Measurements from ENCODE around the gene LY6G6D.

LY6G6D gene

DNA sequence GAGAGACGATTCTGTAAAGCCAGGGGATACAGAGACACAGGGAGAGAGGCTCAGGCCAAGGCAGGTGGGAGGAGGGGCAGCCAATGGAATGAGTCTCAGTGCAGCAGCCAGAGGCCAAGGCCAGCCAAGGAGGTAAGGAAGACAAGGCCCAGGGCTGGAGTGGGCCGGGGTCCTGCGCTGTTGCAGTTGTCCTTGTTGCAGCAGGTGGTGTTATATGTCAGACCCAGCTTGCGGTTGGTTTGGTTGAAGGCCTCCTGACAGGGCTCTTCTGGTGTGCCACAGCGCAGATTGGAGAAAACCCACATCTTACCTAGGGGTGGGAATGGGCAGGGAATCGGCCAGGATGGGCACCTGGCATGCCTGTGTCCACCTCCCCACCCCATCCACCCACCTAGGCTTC, 3.9 kb downstream of the LY6G6D start:
- DNase-seq (ENCODE audit: low read depth in 2 of 2): no peak

DNA sequence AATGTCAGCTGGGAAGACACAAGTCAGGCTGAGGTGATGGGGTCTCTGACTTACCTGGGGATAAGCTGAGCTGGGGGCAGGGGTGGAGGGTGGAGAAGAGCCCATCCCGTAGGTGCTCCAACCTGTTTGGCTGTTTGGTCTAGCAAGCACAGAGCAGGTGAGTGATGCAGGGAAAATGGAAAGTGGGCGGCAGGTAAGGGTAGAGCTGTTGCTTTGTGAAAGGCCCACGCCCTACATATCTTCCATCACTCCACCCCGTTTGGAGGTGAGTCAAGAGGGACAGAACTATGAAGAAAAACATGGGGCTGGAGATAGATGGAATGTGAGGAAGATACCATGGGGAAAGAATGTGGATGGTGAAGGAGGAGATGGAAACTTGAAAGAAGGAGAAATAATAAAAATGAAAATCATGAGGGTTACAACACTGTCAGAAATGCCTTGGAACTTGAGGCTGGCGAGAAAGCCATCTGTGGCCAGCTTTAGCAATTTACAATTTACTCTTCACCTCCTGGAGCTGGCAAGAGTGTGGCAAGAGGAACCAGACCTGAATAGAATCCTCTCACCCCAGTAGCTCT, 5.1 kb downstream of the LY6G6D start:
- DNase-seq (ENCODE audit: low read depth in 2 of 2): no peak

DNA sequence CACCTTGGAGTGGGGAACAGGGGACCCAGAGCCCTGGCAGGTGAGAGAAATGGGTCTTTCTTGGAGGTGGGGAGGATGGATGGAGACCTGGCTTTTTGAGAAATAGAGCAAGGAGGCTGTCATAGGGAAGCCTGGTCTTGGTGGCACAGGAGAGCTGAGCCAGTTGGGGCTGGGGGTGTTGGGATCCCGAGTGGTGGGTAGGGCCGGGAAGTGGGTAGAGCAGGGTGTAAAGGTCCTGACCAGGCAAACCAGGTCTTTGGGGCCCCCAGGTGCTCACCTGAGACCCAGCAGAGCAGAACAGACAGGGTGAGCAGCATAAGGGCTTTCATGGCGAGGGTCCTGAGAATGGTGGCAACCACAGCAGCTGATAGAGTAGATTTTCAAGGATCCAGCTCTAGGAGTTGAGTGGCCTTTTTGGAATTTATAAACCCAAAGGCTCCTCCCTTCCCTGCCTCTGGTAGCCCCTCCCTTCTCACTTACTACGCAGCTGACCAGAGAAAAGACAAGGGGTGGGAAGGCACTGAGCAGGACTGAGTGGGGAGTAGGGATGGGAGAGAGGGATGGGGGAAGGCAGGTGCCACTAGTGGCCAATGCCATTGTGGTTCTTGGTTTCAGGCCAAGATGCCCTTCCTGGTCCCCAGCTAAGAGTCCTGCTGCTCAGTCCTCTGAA, 6.3 kb downstream of the LY6G6D start, which contains the start of gene LY6G6C:
TSS of gene LY6G6C (minus strand) at position 396 of the 670 bp plus-strand sequence. CDS start at position 329, 67 bp downstream.
- no peak for DNase-seq (ENCODE audit: low read depth in 2 of 2)

DNA sequence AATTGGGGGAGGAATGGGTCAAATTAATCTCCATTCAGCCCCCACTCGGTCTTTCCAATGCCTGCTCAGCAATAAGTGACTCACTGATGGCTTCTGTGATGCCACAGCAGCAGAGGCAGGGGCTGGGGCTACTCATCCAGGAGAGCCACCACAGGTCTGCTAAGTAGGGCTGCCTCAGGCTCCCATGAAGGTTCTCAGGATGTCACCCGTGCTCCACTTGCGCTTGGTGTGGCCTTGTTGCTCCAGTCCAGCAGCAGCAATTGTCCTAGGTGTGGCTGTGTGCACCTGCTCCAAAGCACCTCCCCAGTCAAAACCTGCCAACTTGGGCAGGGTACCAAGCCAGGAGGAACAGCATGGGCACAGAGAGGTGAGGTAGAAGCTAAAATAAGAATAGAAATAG, 7.0 kb downstream of the LY6G6D start:
- no peak for DNase-seq (ENCODE audit: low read depth in 2 of 2)

DNA sequence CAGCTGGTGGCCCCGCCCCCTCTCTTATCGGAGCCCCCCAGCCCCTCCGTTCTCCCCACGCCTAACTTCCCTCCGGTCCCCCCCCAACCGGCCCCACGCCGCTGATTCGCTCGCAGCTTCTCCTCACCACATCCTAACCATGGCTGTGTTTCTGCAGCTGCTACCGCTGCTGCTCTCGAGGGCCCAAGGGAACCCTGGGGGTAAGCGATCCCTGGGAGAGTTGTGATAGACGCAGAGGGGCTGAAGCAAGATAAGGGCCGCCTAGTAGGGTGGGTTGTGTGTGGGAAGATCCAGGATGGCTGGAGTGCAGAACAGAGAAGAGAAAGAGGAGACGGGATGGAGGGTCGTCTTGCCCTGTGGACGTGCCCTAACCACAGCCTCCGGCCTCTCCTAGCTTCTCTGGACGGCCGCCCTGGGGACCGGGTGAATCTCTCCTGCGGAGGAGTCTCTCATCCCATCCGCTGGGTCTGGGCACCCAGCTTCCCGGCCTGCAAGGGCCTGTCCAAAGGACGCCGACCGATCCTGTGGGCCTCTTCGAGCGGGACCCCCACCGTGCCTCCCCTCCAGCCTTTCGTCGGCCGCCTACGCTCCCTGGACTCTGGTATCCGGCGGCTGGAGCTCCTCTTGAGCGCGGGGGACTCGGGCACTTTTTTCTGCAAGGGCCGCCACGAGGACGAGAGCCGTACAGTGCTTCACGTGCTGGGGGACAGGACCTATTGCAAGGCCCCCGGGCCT, 8.3 kb downstream of the LY6G6D start, which contains the start of gene MPIG6B:
TSS of gene MPIG6B (plus strand) at position 129 of the 735 bp plus-strand sequence. CDS start at position 140, 11 bp downstream.
- DNase-seq (ENCODE audit: low read depth in 2 of 2): no peak

DNA sequence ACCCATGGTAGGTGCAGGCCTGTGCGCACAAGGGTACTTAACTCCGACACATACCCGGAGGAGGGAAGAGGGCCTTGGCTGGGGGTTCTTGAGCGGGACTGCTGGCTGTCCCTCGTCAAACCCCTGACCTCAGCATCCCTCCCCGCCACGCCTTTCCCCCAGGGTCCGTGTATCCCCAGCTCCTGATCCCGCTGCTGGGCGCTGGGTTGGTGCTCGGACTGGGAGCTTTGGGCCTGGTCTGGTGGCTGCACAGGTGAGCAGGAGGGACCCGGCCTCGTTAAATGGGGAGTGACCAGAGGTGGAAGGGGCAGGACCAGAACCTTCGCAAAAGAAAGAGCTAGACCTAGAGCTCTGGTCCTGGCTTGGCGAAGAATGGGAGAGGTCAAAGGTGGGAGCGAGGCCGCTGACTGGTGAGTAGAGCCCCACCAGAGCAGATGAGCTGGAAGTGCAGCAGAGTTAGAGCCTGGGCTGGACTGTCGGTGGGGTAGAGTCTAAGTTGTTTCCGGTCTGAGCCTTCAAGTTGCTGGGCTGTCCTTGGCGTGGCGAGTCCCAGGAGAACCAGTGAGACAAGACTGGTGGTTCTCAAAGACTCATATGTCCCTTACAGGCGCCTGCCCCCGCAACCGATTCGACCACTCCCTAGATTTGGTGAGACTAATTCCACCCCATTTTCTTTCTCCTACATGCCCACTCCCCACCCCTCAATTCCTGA, 9.0 kb downstream of the LY6G6D start:
- DNase-seq (ENCODE audit: low read depth in 2 of 2): no peak

DNA sequence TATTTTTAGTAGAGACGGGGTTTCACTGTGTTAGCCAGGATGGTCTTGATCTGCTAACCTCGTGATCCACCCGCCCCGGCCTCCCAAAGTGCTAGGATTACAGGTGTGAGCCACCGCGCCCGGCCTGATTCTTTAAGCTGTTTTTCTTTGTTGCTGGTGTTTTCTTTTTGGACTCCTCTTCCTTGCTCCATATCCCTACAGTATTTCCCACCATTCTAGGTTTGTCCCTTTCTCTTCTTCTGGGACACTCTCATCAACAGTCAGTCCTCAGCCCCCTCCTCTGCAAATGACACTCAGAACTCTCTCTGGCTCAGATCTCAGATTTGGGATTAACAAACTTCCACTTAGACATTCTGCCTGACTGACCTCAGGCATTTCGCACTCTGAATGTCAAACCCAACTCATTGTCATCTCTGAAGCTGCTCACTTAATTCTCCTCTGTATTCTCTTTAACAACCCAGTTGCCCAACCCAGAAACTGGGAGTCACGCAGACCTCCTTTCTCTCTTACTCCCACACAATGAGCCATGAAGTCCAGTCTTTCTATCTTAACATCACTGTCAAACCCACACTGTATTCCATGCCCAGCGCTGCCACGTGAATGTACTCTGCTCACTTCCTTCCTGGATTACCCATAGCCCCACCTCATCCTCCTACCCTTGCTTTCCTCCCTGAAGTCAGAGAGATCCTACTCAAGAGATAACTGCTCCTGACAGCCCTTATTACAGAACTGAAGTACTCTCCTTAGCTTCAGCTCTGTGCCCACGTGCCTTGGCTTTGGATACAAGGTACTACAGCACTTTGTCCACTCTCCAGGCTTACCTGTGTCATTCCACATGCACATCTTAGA, 10.6 kb downstream of the LY6G6D start:
- DNase-seq (ENCODE audit: low read depth in 2 of 2): no peak

DNA sequence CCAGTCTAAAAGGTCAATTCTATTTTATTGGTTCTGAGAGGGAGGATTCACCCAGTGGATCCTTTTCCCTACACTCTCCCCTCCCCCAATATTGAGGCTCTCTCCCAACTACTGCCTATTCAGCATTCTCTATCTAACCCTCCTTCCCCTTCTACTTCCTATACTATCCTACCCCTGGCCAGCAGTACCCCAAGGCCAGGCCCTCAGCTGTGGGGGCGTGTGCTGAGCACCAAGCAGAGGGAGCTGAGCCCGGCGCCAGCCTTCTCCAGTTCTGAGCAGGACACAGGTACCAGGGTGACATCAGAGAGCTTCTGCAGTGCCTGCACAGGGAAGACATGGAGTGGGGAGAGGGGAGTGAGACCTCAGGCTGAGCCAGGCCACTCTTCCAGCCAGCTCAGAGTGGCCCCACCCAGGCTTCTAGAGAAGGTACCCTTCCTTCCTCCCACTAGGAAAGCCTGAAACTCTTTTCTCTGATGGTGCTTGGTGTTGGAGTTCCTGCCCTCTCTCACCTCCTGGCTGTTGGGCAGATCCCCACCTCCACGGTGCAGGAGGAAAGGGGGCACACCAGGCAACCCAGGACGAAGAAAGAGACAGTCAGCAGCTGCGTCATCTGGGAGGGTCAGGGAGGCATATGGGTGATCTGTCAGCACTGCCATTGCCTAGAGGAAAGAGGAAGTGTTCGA, 12.0 kb downstream of the LY6G6D start:
- no peak for DNase-seq (ENCODE audit: low read depth in 2 of 2)

DNA sequence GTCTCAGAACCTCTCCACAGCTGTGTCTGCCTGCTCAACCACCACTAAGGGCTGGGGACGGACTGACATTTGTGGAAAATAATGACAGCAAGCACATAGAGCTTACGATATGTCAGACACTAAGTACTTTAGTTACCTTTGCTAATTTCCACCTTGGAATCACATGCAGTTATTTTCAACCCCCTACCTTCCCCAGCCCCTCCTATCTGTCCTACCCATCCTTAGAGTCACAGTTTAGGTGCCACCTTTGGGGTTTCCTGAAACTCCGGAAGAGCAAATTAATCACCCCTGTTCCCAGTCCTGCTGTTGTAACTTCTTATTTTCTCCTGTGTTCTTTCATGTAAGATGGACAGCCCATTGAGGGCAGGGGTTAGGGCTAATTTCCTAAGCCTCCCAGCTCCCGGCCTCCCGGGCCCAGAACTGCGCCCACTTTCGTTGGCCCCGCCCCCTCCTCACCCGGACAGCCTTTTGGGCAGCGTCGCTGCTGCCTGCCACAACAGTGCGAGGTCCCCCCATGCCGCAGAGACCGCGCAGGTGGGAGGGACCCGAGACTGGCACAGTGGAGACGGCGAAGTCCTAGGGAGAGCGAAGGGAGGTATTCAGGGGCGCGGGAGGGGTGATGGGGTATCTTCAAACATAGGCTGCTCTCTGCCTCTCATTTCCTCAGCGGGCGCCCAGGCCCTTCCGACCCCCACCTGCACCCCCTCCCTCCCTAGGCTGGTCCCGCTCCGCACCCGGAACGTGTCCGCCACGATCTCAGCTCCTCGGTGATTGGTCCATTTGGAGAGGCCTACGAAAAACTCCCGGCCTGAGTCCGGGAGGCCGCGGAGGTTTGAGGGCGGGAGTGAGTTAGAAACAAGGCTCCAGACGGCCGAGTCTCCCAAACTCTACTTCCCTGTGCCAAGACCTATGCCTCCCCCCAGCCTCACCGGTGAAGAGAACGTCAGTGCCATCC, 12.8 kb downstream of the LY6G6D start:
- no peak for DNase-seq (ENCODE audit: low read depth in 2 of 2)

DNA sequence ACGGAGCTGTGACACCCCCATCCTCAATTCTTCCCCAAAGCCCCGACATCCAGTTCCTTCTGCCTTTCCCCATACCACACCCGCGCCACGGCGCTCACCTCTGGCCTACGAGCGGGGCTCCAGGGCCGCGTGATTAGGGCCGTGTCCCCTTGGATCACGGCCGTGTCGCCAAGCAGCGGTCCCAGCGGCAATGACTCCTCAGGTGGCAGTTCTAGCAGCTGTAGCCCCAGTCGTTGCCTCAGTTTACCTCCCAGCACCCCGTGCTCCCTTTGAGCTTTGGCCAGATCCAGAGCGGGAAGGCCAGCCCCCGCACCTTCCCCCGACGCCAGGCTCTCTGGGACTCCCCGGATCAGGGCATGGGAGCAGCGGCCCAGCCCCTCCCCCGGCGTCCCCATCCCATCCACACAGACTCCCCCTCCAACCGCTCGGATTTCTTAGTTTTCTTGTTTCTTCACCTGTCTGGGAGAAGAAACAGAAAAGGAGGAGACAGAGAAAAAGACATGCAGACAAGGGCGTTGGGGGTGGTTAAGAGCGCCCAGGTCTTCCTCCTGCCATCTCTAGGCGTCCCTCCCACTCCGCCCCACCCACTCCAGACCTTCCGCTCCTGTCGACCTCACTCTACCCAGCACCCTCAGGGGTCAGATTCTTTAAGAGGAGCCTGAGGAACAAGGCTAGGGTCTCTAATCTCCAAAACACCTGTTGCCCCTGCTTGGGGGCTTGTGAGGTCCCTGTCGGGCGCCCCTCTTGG, 13.8 kb downstream of the LY6G6D start, which contains the start of gene DDAH2:
TSS of gene DDAH2 (minus strand) at position 533 of the 748 bp plus-strand sequence. CDS start at position 395, 138 bp downstream.
- DNase-seq (ENCODE audit: low read depth in 2 of 2): no peak

DNA sequence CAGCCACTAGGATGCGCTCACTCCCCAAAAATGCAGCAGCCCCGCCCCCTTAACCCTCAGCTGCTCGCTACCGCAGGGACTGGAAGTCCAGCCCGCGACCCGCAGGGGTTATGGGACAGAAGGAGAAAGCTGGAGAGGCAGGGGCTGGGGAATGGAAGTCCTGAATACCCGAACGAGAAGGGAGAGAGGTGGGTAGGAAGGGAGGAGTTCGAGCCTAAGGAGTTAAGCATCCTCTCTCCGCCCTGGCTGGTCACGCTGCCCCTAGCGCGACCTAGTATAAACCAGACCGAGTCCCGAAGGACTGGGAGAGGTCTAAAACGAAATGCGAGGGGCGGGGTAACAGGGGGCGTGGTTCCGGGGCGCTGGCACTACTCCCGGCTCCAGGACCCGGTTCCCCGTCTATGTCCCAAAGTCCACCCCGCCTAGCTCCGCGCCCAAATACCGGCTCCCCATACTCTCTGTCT, 14.4 kb downstream of the LY6G6D start:
- DNase-seq (ENCODE audit: low read depth in 2 of 2): peak; percentile 64 to 68

DNA sequence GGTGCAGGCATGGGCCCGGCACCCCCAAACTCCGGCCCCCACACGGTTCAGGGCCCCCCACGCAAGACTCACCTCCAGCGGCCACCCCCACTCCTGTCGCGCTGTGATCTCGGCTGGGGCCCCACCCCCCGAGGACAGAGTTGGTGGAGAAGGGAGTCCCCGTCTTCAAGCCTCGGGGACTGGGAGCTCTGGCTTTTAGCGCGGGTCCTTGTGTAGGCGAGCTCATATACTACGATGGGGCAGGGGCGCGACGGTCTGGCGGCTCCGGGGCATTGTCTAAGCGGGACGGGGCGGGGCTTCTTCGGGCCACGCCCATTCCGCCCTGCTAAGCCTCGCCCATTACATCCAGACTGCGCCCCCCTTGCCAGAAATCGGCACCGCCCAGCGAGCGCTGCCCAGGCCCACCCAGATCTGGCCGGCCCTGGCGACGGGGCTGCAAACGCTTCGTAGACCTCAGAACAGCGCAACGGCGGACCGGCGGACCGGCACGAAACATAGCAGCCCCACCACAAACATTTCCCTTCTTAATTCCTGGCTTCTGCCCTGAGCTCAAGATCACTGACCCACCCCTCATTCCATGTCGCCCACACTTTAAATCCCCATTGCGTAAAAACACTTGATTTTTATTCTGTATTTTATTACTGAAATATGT, 15.0 kb downstream of the LY6G6D start:
- peak; percentile 39 to 54 for DNase-seq (ENCODE audit: low read depth in 2 of 2)

DNA sequence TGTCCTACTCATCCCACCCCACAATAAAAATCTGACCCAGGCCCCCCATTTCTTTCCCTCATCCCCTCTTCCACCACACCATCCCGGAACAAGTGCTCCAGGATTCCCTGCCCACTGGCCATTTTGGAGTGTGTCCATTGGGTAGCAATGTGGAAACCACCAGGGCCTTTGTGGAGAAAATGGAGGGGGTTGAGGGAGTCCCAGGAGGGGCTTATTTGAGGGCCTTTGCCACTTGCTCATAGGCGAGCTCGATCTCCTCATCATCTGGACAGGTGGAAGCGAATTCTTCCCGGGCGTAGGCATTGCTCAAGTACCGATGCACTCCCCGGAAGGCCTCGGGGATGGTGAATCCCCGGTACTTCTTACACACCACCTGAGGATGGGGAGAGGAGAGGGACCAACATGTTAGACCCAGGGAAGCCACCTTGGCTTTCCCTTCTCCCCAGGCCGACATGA, 15.5 kb downstream of the LY6G6D start:
- DNase-seq (ENCODE audit: low read depth in 2 of 2): no peak

DNA sequence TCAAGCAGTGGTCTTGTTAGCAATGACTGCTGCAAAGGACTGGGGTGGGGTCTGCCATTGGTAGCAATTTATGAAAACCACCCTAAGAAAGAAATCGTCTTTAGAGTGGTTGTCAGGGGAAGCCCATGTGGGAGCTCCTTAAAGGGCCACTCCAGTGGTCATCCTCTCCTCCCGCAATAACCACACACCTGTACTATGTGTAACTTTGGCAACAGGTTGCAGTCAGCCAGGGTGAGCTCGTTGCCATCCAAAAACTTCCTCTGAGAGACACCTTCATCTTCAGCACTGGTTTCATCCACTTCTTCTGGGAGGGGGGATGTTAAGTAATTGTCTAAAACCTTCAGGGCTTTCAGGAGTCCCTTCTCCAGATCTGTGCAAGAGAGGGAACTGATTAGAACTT, 16.9 kb downstream of the LY6G6D start:
- no peak for DNase-seq (ENCODE audit: low read depth in 2 of 2)

DNA sequence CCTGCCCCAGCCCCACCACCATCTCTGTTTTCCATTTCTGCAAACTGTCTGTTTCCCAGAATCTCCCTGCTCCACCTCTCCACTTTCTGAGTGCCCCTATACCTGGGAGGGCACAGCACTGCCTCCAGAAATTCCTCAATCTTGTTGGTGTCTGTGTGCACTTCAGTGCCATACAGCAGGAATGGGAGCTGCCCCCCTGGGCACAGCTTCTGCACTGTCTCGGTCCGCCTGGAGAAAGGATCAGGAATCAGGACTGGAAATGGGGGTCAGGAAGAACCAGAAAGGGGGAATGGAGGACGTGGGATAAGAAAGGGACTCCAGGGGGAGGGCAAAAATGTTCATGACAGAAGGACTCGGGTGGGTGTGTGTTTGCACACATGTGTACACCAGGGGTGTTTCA, 18.6 kb downstream of the LY6G6D start:
- no peak for DNase-seq (ENCODE audit: low read depth in 2 of 2)

DNA sequence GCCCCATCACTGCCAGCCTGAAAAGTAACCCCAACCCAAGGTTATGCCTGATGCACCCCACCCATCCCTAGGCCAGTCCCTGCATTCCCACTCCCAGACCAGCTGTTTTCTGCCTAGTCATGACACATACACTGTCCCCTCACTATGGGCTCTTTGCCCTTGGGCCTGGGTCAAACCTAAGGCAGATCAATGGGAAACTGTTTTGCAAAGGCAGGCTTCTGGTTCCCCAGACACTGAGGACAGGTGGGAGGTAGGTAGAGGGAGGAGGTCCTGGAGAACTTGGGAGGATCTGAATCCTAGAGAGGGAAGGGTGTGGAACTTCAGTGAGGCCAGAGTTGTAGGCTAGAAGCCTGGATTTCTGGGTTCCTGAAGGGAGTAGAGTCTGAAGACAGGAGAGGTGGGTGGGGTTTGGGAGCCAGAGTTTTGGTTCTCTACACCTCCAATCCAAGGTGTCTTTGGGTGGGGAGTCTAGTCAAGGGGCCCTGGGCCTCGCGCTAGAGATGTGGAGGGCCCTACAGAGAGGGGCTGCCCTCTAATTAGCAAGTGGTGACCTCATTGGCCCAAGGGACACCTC, 19.2 kb downstream of the LY6G6D start:
- no peak for DNase-seq (ENCODE audit: low read depth in 2 of 2)

DNA sequence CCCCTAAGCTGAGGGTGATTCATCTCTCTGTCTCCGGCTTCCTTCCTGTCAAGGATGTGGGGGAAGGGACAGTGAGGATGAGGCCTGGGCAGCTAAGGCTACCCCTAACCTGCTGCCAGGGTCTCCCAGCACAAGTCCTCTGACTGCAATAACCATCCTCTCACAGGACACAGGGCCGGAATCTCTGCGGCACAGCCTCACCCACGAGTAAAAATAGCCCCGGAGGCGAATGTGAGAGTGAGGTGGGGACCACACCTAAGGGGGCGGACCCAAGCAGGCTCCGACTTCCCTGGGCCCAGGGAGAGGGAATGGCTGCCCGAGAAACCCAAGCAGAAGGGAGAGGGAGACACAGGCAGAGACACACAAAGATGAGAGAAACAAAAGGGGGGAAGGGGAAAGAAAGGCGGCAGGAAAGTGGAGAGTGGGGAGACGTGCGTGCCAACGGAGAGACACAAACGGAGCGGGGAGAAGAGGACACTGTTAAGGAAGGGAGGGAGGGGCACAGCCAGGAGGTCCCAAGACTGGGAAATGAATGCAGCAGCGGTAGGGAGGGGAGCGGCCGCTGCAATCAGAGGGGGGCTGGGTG, 19.8 kb downstream of the LY6G6D start:
- DNase-seq (ENCODE audit: low read depth in 2 of 2): peak in 1 of 2 donors; percentile 39
